OCI-LY7 (cell line): ENCODE data around the gene SMURF1. TPM values are rescaled to one million over a fixed set of nuclear protein-coding genes. Genes with fewer than 3 reads are reported as not detected.

Source experiments
- BruUV-seq: library from RNA; stranded (reverse); fragments of 400-500 nt; replicated peaks from 2 replicates; lab custom pipeline; 2021; lab: Mats Ljungman, UMichigan
- CTCF ChIA-PET: fragments of 300-600 bp; sonication (Branson Sonifier 250); formaldehyde crosslinking; loops from one replicate; lab custom pipeline; 2022; ENCODE audit warnings: antibody characterized with exemption; ENCODE audit not compliant: unreplicated experiment; lab: Charles Lee
- POLR2A ChIA-PET: fragments of 300-600 bp; sonication (Branson Sonifier 250); formaldehyde crosslinking; loops from one replicate; lab custom pipeline; 2022; ENCODE audit warnings: antibody characterized with exemption; lab: Charles Lee
- DNase-seq: peaks from one replicate; pipeline ENCODE4 v3.0.0-alpha.2; 2015; ENCODE audit warnings: low spot score
- H2AFZ ChIP-seq: fragments of 200-600 bp; sonication (generic), shearing (Covaris generic); 2 replicates; pipeline ENCODE4 v1.6.1; 2014; ENCODE audit warnings: mild to moderate bottlenecking, antibody characterized with exemption, low read length, moderate library complexity
- H3K27ac ChIP-seq: fragments of 200-600 bp; sonication (generic); 2 replicates; pipeline ENCODE4 v1.5.1; 2014; ENCODE audit warnings: mixed run types, low read depth, mild to moderate bottlenecking, moderate library complexity, low read length, inconsistent platforms; ENCODE audit not compliant: poor library complexity, severe bottlenecking
- H3K36me3 ChIP-seq: fragments of 200-600 bp; sonication (generic); 2 replicates; pipeline ENCODE4 v1.6.1; 2014; ENCODE audit warnings: mild to moderate bottlenecking, antibody characterized with exemption, low read length, moderate library complexity, mixed read lengths; ENCODE audit not compliant: insufficient read depth
- H3K4me1 ChIP-seq: fragments of 200-600 bp; sonication (generic); 2 replicates; pipeline ENCODE4 v1.5.1; 2014; ENCODE audit warnings: mild to moderate bottlenecking, low read length; ENCODE audit not compliant: insufficient read depth, poor library complexity, severe bottlenecking
- H3K4me2 ChIP-seq: fragments of 200-600 bp; sonication (generic); 2 replicates; pipeline ENCODE4 v1.6.1; 2014; ENCODE audit warnings: mild to moderate bottlenecking, low read length
- H3K4me3 ChIP-seq: fragments of 200-600 bp; sonication (generic); 2 replicates; pipeline ENCODE4 v1.5.1; 2014; ENCODE audit warnings: mild to moderate bottlenecking, low read depth, low read length; ENCODE audit not compliant: poor library complexity, severe bottlenecking
- H3K79me2 ChIP-seq: fragments of 200-600 bp; sonication (generic); 2 replicates; pipeline ENCODE4 v1.6.1; 2016; ENCODE audit warnings: low read depth, mild to moderate bottlenecking, low read length, moderate library complexity, mixed read lengths; ENCODE audit not compliant: insufficient read depth
- H3K9me2 ChIP-seq: fragments of 200-600 bp; sonication (generic); 2 replicates; pipeline ENCODE4 v1.6.1; 2016; ENCODE audit warnings: mild to moderate bottlenecking, low read length, mixed read lengths; ENCODE audit not compliant: insufficient read depth
- H3K9me3 ChIP-seq: fragments of 200-600 bp; sonication (generic); 2 replicates; pipeline ENCODE4 v1.6.1; 2014; ENCODE audit warnings: mild to moderate bottlenecking, mixed run types, low read length, mixed read lengths
- H4K20me1 ChIP-seq: fragments of 200-600 bp; sonication (generic); 2 replicates; pipeline ENCODE4 v1.6.1; 2014; ENCODE audit warnings: mild to moderate bottlenecking, antibody characterized with exemption, low read length, moderate library complexity, mixed read lengths; ENCODE audit not compliant: insufficient read depth
- CTCF ChIP-seq: fragments of 200-600 bp; sonication (generic); conservative IDR thresholded peaks from 2 replicates; pipeline ENCODE4 v1.5.1; 2014; ENCODE audit warnings: mild to moderate bottlenecking, antibody characterized with exemption, low read length, moderate library complexity, mixed read lengths
- EZH2phosphoT487 ChIP-seq: fragments of 200-600 bp; sonication (generic); IDR thresholded peaks from 2 replicates; pipeline ENCODE4 v1.6.1; 2018; ENCODE audit warnings: low read depth, borderline replicate concordance, mild to moderate bottlenecking, mixed run types, antibody characterized with exemption, low read length, moderate library complexity, mixed read lengths
- intact Hi-C: fragments of 100-400 bp; cut with micrococcal nuclease; formaldehyde crosslinking; loops from one replicate; pipeline ENCODE4 v1.10.0; 2022; ENCODE audit not compliant: unreplicated experiment
- total RNA-seq, 2 experiments: library from RNA; depleted of rRNA in 1 of 2; stranded (reverse); fragments of >200 nt in 1 of 2; shearing (Covaris generic) in 1 of 2; gene quantifications; 2 replicates each; pipeline ENCODE4 v1.2.3, GENCODE V29; 2014 to 2022

SMURF1 gene
- total RNA-seq, 2 experiments from 2014 or later = 11.5 to 17.8 TPM

- Histone ChIP-seq H3K4me3 (no peak overlapping the region), H3K9me3 (no peaks in the 10 kb centered on the region), H3K4me1 (no peaks in the 10 kb centered on the region), H3K9me2 (no peaks in the 10 kb centered on the region), H4K20me1 (no peaks in the 10 kb centered on the region), H3K4me2 (no peak overlapping the region), H2AFZ (no peak overlapping the region), H3K36me3 (peaks cover 54% of the 10 kb centered on the region), H3K27ac (no peak overlapping the region), H3K79me2 (peaks cover under 1% of the 10 kb centered on the region; the same call in 1 of the 2 replicates)
- BruUV-seq = no TSS peak
- ChIA-PET POLR2A (no interaction called here), CTCF (no interaction called here)
- no peak for TF ChIP-seq CTCF
- no peak for TF ChIP-seq EZH2phosphoT487
- intact Hi-C loops = no loop called here
- DNase-seq = no peak
These were observed 121.9 kb downstream of the SMURF1 start for GRCh38 chr7:99021941-99022560.

- H2AFZ ChIP-seq = no peak overlapping the region
- CTCF ChIA-PET = no interaction called here
- H3K4me1 ChIP-seq = no peaks in the 10 kb centered on the region
- no peaks in the 10 kb centered on the region for H3K9me3 ChIP-seq
- DNase-seq = no peak
- H3K9me2 ChIP-seq = no peaks in the 10 kb centered on the region
- intact Hi-C loops = no loop called here
- H3K27ac ChIP-seq = no peak overlapping the region
- BruUV-seq = no TSS peak
- no peak overlapping the region for H3K4me2 ChIP-seq
- peaks cover 5% of the 10 kb centered on the region; the same call in 1 of the 2 replicates for H3K79me2 ChIP-seq
- TF ChIP-seq CTCF (no peak), EZH2phosphoT487 (no peak)
- H3K4me3 ChIP-seq = no peak overlapping the region
- POLR2A ChIA-PET = no interaction called here
- H4K20me1 ChIP-seq = no peaks in the 10 kb centered on the region
- peaks cover 63% of the 10 kb centered on the region for H3K36me3 ChIP-seq
These were observed 123.5 kb downstream of the SMURF1 start for GRCh38 chr7:99020413-99020715.

DNA sequence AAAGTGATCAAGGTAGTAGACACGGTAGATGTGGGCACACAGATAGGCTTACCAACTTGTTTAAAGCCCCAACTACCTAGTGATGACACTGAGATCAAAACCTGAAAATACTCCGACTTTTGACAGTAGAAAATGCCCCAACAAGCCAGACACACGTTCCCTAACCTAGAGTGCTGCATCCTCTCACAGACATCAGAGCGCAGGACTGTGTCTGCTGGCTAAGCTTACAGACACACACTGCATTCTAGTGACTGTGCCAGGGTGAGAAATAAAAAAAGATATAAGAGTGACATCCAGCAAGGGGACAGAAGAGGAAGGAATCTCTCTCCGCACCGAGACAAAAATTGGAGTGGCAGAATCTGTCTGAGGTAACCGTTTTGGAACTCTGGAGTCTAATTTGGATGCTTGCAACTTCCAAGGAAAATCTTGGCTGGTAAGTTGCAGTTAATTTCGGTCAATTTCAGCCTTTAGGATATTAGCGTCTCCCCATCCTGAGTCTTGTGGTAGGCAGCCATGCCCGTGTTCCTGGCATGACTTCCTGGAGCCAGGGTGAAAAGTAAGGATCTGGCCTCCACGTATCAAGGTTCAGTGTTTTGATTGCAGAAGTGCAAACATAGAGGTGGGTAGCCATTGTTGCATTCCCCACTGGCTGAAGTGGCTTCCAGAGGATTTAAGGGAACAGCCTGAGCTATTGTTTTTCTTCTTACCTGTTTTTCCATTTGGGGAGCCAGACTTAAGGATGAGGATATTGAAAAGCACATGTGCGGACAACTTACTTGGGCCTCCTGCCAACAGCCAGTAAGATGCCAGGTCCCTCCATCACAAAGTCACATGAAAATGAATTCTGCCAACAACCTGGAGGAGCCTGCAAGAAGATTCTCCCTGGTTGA is 124.1 kb downstream of the SMURF1 start:
- DNase-seq = no peak
- H3K4me2 ChIP-seq = no peak overlapping the region
- ChIA-PET CTCF (no interaction called here), POLR2A (no interaction called here)
- H2AFZ ChIP-seq = no peak overlapping the region
- TF ChIP-seq EZH2phosphoT487 = no peak
- no peak for TF ChIP-seq CTCF
- peaks cover 69% of the 10 kb centered on the region for H3K36me3 ChIP-seq
- H3K4me1 ChIP-seq = no peaks in the 10 kb centered on the region
- no peaks in the 10 kb centered on the region for H3K9me3 ChIP-seq
- no peaks in the 10 kb centered on the region for H4K20me1 ChIP-seq
- no peak overlapping the region for H3K4me3 ChIP-seq
- H3K27ac ChIP-seq = no peak overlapping the region
- H3K9me2 ChIP-seq = no peaks in the 10 kb centered on the region
- intact Hi-C loops = no loop called here
- BruUV-seq = no TSS peak
- peaks cover 5% of the 10 kb centered on the region; the same call in 1 of the 2 replicates for H3K79me2 ChIP-seq
